GM19468 (cell line): ENCODE data around the gene CNFN.

Source experiments
- ATAC-seq: cut with Tn5 transposase; IDR thresholded peaks from one replicate; pipeline ENCODE4 v1.9.1; 2021; ENCODE audit warnings: mild to moderate bottlenecking, moderate library complexity, moderate number of reproducible peaks; ENCODE audit not compliant: unreplicated experiment; ENCODE audit errors: extremely low read depth

The CNFN gene, protein sequence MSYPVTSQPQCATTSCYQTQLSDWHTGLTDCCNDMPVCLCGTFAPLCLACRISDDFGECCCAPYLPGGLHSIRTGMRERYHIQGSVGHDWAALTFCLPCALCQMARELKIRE

DNA sequence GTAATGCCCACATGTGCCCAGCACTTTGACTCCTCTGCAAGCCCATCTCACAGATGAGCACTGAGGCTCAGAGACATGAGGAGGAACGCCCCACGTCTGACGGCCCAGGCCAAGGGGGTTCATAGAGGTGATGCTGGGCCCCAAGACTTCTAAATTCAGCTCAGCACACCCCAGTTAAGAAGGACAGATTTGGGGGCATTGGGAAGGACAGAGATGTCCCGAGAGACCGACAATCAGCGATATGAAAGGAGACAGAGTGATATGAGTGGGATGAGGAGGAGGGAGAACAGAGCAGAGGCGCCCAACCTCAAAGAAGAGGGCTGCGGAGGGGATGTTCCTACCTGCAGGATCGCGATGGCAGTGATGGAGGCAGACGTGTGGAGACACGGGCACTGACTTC is at the start of gene CNFN:
Gene CNFN, minus strand, starts transcription at position 399 of the 400 bp plus-strand sequence. CDS start 1,260 bp downstream, outside the sequence.
- ATAC-seq, result no peak

DNA sequence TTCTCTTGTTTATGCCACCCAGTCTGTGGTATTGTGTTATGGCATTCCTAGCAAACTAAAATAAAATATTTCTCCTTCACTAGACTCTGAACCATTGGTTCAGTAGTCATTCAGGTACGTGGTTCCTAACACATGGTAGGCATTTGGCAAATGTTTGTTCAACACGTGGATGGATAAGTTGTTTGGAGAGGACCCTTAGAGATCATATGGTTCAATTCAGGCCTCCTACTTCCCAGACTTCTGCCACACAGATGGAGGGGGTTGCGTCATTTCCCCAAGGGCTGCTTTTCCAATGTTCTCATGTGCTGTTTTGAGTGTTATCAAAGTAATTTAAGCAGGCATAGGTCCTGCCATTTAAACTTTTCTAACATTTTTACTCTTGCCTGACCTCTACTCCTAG is 45.9 kb upstream of the CNFN start:
- no peak for ATAC-seq

DNA sequence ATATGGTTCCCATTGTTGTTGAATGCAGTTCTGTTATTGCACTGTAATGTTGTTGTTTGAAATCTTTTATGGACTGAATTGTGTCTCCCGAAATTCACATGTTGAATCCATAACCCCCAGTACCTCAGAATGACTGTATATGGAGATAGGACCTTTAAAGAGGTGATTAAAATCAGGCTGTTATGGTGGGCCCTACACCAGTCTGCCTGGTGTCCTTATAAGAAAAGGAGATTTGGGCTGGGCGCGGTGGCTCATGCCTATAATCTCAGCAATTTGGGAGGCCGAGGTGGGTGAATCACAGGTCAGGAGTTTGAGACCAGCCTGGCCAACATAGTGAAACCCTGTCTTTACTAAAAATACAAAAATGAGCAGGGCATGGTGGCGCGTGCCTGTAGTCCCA is 45.2 kb upstream of the CNFN start:
- no peak for ATAC-seq

DNA sequence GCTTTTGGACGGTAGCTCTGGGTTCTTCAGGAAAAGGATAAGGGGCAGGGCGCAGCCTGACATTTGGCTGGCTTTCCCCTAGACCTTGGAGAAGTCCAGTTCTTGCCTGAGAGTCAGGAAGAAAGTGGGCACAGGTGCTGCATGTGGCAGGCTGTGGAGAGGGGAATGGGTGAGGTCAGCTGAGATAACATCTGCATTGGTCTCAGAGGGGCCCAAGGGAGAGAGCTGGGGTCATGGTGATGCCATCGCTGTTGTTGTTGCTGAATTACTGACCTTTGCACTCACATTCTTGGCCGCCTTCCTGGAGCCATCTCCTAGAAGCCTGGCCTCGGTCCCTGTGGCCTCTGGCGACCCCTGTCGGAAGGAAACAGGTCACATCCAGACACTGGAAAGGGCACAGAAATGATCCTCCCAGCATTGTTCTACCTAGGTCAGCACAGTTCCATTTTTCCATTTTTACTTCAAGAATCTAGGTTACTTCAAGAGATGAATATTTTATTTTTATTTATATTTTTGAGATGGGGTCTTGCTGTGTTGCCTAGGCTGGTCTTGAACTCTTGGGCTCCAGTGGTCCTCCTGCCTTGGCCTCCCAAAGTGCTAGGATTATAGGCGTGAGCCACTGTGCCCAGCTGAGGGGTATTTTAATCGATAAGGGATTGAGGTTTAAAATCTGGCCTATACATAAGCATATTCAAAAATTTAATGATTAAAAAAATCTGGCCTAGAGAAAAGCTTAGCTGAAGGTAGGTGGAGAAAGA is 43.6 kb upstream of the CNFN start:
- no peak for ATAC-seq

DNA sequence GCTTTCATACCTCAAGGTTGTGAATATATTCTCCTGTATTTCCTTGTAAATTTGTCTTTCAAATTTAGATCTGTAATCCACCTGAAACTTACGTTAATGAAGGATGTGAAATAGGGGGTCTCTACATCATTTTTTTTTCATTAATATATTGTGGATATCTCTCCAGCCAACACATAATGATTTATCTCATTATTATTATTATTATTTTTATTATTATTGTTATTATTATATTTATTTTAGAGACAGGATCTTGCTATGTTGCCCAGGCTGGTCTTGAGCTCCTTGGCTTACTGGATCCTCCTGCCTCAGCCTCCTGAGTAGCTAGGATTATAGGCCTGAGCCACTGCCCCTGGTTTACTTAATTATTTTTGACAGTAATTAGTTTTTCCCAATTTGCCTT is 41.4 kb upstream of the CNFN start:
- ATAC-seq, result no peak

DNA sequence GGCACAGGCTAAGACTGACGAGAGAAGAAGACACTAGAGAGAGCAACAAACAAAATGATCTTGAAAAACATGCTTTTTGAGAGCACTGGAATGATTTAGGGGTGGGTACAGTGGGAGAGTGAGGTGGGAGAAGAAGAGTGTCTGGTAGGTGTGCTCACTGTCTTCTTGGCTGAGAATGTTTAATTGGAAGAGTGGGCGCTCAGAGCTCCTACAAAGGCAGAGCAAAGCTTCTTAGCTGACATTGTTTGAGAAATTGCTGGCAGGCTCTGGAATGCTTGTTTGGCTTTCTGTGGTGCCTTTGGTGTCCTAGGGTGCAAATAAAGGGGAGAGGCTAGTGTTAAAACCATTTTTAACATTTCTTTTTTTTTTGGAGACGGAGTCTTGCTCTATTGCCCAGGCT is 38.6 kb upstream of the CNFN start:
- no peak for ATAC-seq

DNA sequence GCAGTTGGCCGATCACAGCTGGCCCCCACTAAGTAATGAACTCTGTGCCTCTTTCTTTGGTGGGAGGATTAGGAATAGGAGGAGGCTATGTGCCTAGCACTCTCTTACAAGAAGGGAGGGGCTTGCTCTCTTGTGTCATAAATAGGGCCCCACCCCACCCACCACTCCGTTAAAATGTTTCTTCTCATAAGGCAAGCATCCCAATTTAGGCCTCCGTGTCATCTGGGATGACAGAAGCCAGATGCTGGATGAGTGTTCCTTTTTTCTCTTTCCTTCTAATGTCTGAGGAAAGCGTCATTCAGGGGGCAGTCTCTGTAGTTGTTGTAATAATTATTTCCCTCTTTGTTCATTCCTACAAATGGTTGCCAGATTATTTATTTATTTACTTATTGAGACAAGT is 37.2 kb upstream of the CNFN start, which contains the start of gene LIPE:
Gene LIPE, minus strand, starts transcription at position 76 of the 400 bp plus-strand sequence. CDS start 239 bp downstream, outside the sequence.
- ATAC-seq, result no peak

DNA sequence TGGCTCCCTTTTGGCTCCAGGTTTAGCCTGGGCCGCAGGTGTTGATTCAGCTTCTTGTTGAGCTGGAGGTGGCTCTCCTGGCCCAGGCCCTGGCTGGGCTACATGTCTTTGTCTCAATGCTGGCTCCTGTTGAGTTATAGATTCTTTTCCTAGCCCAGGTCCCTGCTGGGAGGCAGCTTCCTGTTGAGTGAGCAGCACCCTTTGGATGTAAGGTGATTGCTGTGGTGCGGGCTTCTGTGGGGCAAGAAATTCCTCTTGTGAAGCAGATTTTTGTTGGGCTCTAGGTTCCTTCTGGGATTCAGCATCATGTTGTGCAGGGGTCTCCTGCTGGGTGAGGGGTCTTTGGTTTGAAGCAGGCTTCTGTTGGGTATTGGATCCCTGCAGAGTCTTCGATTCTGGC is 36.5 kb upstream of the CNFN start:
- no peak for ATAC-seq

DNA sequence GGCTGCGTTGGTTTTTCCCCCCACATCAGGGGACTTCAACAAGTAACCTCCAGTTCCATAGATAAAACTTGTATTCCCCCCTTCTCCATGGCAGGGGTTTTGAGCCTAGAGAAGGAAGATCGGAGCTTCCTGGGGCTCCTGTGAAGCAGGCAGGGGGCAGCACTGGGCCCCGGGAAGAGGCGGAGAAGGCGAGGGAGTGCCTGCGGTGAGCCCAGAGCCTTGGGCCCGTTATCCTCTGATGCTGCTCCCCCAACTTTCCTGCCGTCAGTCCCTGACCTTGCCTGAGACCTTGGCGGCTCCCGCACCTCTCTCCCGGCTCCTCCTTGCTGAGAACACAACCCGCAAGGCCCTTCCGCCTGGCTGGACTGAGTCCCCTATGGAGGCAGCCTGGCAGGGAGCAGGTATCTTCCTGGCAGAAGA is 34.6 kb upstream of the CNFN start:
- ATAC-seq, result no peak

DNA sequence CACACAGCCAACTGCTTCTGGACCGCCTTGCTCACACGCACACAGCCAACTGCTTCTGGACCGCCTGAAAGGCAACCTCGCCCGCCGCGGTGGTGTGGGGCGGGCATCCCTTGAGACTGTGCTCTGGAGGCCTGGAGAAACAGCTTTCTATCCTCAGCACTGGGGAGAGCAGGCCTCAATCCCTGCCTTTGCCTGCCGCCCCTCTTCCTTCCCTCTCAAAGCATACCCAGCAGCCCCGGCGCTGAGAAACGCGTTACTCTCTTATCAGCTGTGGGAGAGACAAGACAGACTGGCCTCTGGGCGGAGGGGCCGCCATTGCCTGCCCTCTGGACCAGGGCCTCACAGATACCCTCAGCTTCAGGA is 34.2 kb upstream of the CNFN start:
- no peak for ATAC-seq

DNA sequence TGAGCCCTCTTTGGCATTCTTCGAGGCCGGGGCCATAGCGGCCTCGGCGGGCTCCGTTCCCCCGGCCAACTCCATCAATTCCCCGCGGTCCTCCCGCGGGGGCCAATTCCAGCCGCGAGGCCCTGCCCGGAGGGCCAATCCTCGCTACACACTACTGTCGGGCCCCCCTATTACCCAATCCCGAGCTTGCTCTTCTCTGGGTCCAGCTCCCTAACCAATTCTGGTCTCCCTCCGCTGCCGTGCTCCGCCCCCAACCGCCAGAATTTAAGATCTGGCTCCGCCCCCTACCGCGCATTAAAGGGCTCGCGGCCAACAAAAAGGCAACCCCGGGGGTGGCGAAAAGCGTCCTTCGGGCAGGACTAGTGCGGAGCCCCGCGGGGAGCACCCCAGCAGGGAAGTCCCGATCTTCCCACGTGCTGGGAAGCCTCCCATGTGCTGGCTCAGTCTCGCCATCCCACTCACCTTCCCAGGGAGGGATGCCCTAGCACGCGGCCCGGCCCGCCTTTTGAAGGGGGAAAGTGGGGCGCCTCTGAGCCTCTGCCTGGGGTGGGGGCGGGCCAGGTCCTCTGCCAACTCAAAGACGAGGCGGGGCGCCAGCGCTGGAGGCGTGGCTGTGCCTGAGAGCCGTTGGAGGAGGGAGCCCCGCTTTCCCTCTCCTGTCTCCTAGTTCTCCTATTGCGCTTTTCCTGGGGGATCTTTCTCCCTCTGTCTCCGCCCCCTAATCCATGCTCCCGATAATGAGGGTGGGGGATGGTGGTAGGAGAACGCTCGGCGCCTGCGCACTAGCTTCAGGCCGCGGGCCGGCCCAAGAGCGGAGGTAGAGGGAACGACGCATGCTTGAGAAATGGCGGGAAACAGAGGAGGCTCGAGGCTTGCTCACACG is 33.6 kb upstream of the CNFN start:
- peak; percentile 50 for ATAC-seq

DNA sequence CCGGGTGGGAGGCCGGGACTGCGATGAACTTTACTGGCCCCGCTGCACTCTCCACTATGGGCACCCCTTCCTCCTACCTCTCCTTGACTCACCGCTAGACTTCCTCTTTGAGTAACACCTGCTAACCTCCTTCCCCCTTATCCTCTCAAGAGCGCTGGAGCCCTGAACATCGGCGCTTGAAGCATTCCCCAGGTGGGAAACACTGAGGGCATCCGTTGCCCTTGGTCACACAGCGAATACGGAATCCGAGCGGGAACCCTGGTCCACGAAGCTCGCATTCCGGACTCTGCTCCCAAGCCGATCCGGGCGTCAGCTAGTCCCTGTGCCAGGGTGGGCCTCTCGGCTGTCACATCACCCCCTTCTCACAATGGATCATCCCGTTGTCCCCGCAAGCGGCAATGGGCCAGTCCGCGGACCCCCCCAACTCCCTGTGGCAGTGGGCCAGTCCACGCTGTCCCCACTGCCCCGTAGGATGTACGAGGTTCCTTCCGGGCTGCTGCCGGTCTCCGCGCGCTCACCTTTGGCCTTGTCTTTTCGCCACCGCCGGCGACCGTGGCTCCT is 32.9 kb upstream of the CNFN start:
- no peak for ATAC-seq

DNA sequence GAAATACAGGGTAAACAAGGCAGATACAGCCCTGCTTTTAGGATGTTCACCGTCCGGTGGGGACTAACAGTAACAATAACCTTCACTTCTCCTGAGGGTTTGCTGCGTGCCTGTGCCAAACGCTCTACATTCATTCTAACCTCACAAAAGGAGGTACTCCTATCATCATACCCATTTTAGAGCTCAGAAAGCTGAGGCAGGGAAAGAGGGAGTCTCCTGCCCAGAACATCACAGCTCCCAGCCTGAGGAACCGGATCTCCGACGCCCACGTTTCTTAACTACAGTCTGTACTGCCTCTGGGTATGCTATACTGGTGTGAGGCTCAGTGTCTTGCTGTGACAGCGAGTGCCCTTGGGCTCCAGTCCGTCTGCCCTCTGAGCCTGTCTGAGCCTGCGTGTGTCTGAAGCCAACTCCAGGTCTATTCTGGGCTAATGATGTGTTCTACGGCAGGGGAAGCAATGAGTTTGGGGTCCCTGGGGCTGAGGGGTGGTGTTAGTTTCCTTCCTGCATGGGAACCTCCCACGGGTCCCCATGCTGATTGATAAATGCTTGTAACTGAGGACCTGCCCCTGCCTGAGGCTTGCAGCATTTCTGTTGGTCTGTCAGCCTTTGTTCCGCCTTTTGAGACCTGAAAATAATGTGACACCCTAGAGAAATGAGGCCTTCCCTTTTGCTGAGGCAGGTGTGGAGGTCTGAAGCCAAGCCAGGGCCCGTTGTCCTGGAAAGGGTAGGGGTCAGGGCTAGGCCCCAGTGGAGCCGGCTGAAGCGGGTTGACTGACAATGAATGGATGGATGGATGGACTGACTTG is 32.2 kb upstream of the CNFN start:
- ATAC-seq, result no peak

DNA sequence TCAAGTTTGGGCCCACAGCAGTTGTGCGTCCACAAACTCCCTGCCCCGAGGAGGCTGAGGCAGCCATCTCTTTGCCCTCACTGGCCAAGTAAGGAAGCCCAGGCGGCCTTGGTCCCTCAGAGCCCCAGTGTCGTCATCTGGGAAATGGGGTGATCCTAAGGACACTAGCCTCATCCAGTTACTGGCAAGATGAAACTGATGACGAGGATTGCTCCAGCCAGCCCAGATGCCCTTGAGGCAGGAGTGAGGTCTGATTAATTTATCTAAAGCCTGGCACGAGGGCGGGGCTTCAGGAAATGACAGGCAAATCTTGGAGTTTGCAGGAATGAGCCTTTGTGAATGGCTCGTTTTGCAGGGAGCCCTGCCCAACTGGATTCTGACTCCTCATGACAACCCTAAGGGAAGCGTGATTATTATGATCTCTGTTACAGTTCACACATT is 31.5 kb upstream of the CNFN start:
- ATAC-seq, result no peak

DNA sequence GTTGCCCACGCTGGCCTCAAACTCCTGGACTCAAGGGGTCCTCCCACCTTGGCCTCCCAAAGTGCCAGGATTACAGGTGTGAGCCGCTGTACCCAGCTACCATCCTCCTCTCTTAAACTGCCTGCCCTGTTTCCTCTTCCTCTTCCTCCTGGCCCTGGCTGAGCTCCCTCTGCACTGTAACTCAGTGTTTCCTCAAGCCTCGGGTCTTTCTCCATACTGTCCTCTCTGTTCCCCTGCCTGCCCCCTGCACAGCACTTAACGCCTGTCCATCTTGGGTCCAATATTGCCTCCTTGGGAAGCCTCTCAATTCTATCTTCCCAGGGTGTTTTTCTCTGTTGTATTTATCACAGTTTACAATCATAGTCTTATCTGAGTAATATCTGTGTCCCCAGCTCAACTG is 31.0 kb upstream of the CNFN start:
- ATAC-seq, result no peak

DNA sequence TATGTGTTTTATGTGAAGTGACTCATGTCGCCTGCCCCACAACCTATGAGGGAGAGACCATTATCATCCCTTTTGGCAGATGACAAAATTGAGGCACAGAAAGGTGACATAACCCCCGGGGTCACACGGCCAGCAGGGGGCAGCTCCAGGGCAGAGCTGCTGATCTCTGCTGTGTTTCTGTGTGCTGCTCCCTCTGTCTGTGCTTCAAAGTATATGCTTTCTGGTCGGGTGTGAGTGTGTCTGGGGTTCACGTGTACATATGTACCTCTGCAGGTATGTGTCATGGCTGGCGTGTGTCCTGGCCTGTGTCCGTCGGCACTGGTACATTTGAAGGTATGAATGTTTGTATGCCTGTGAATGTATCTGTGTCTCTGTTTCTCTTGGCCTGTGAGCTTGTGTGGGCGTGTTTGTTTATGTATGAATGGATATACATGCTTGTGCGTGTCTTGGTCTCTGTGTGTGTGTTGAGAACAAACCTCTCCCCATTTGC is 30.0 kb upstream of the CNFN start:
- no peak for ATAC-seq

DNA sequence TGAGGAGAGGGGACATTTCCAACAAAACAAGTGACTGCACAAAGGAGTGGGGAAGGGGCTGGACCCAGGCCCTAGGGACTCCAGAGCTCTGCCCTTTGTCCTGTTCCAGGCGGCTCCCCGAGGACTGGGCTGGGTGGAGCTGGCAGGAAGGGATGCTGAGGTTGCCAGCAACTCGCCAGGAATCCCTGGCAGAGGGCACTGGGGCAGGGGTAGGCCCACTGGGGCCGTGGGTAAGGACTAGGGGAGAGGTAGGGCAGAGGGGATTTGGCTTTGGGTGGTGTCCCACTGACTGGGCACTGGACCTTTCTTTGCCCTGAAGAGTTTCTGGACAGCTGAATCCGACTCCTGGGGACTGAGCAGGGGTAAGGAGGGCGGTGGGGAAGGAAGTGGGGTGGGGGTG is 29.2 kb upstream of the CNFN start:
- no peak for ATAC-seq

DNA sequence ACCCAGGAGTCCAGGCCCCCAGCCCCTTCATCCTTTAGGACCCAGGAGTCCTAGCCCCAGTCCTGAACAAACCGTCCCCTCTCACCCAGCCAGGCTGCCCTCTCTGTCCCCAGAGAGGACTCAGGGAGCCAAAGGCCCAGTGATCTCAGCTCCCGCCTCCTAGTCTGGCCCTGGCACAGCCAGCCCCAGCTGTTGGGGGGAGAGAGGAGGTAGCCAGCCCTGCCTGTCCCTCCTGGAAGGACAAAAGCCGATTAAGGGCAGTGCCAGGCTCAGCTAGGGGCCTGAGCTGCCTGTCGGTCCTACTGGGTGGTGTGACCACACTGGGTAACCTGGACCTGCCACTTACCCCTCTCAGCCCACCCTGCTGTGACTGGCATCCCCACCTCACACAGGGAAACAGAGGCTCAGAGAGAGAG is 22.6 kb upstream of the CNFN start:
- no peak for ATAC-seq

DNA sequence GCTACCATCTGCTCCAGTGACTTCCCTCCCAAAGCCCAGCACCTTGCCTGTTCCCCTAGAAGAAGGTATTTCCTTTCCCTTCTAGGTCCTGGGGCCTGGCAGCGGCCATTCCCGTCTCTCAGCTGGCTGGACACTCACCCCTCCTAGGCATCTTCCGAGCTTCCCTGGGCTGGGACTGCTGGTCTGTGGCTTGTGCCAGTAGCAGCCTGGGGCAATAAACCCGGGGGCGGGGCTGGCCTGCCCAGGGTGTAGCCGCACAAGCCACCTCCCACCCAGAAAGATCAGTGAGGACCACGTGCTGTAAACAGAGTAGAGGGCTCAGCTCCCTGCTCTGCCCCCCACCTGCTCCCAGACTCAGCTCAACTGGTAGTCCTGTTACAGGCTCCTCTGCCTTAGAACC is 22.1 kb upstream of the CNFN start:
- ATAC-seq, result no peak
